ENCODE results near the gene DHX32. TPM values are rescaled to one million over a fixed set of nuclear protein-coding genes. Genes with fewer than 3 reads are reported as not detected.

The DHX32 gene
- total and polyA plus RNA-seq, 2 donors (not counting 3 experiments of a cell fraction or from before 2014, with no cell fraction given) = 17.1 to 29.6 TPM

GRCh38 chr10:125838802-125839575 lies 42.1 kb downstream of the DHX32 start:
- no peak overlapping the region for H3K27ac ChIP-seq (ENCODE audit: insufficient read depth, low read depth, low read length)
- ChIA-PET POLR2A (no interaction called here), CTCF (no interaction called here)
- no peaks in the 10 kb centered on the region for H3K27me3 ChIP-seq (ENCODE audit: control insufficient read depth in 2 of 2, insufficient read depth in 2 of 2, low read length in 2 of 2)
- no peaks in the 10 kb centered on the region for H3K9me3 ChIP-seq (replicated peaks; ENCODE audit: control insufficient read depth, insufficient read depth, low read length)
- H3K4me3 ChIP-seq (replicated peaks in 1 of 3; ENCODE audit: insufficient read depth in 1 of 3, low read depth in 1 of 3, low read length in 3 of 3) = no peak overlapping the region
- DNase-seq (ENCODE audit: low read depth, low spot score) = no peak
- H3K79me2 ChIP-seq (ENCODE audit: control insufficient read depth, insufficient read depth, low read length) = no peaks in the 10 kb centered on the region
- dilution Hi-C loops (cut with MboI; ENCODE audit: extremely low pct_ligation_motif_present, low sequenced_read_pairs) = no loop called here
- H3K4me2 ChIP-seq (ENCODE audit: insufficient read depth, low read length) = no peak overlapping the region
- H4K20me1 ChIP-seq (replicated peaks; ENCODE audit: control insufficient read depth, extremely low read depth, insufficient read depth, low read length) = no peaks in the 10 kb centered on the region
- intact Hi-C loops (cut with micrococcal nuclease) = no loop called here
- H3K4me1 ChIP-seq (ENCODE audit: control insufficient read depth, extremely low read depth, insufficient read depth, low read length) = peaks cover 14% of the 10 kb centered on the region
- no peak overlapping the region for H2AFZ ChIP-seq (ENCODE audit: low read depth, low read length)
- BruUV-seq (replicated peaks) = no TSS peak
- no peak for FAIRE-seq
- H3K9me1 ChIP-seq (replicated peaks; ENCODE audit: control insufficient read depth, extremely low read depth, insufficient read depth, low read length) = no peaks in the 10 kb centered on the region
- peaks cover 23 to 24% of the 10 kb centered on the region in 2 experiments for H3K36me3 ChIP-seq (ENCODE audit: control insufficient read depth in 2 of 2, extremely low read depth in 1 of 2, insufficient read depth in 2 of 2, low read length in 2 of 2)
- TF ChIP-seq POLR2AphosphoS5 (IDR thresholded peaks at IDR 0.05; ENCODE audit: insufficient read depth, low read depth, low read length) = peak; percentile 10
- TF ChIP-seq JUN (IDR thresholded peaks at IDR 0.05; ENCODE audit: borderline replicate concordance, insufficient read depth, insufficient read length, low read depth) = no peak
- no peak overlapping the region for H3K9ac ChIP-seq (replicated peaks; ENCODE audit: extremely low read depth, insufficient read depth, low read length)

GRCh38 chr10:125836746-125837145 lies 44.3 kb downstream of the DHX32 start:
- TF ChIP-seq POLR2AphosphoS5 (IDR thresholded peaks at IDR 0.05; ENCODE audit: insufficient read depth, low read depth, low read length) (no peak), POLR2A (IDR thresholded peaks at IDR 0.05; ENCODE audit: low read depth, low read length) (no peak), MYC (IDR thresholded peaks at IDR 0.05; ENCODE audit: low read depth, low read length) (no peak), JUN (IDR thresholded peaks at IDR 0.05; ENCODE audit: borderline replicate concordance, insufficient read depth, insufficient read length, low read depth) (no peak), FOS (IDR thresholded peaks at IDR 0.05; ENCODE audit: borderline replicate concordance, insufficient read depth, low read length) (no peak), CTCF (IDR thresholded peaks at IDR 0.05; ENCODE audit: extremely low read depth in 1 of 2, insufficient read depth in 1 of 2, low read depth in 1 of 2, low read length in 2 of 2) (no peak), EZH2 (IDR thresholded peaks at IDR 0.05; ENCODE audit: borderline replicate concordance, low read depth, low read length, severe bottlenecking) (no peak), GATA2 (IDR thresholded peaks at IDR 0.05; ENCODE audit: insufficient read depth, insufficient read length, low read depth, low read length) (no peak), MAX (IDR thresholded peaks at IDR 0.05; ENCODE audit: insufficient read depth, insufficient read length) (no peak)
- Histone ChIP-seq H3K4me3 (replicated peaks in 1 of 3; ENCODE audit: insufficient read depth in 1 of 3, low read depth in 1 of 3, low read length in 3 of 3) (no peak overlapping the region), H3K4me1 (ENCODE audit: control insufficient read depth, extremely low read depth, insufficient read depth, low read length) (peaks cover 13% of the 10 kb centered on the region), H3K9me1 (replicated peaks; ENCODE audit: control insufficient read depth, extremely low read depth, insufficient read depth, low read length) (no peaks in the 10 kb centered on the region), H4K20me1 (replicated peaks; ENCODE audit: control insufficient read depth, extremely low read depth, insufficient read depth, low read length) (no peaks in the 10 kb centered on the region), H3K9ac (replicated peaks; ENCODE audit: extremely low read depth, insufficient read depth, low read length) (no peak overlapping the region), H3K36me3 (ENCODE audit: control insufficient read depth in 2 of 2, extremely low read depth in 1 of 2, insufficient read depth in 2 of 2, low read length in 2 of 2) (peaks cover 30 to 31% of the 10 kb centered on the region in 2 experiments), H3K79me2 (ENCODE audit: control insufficient read depth, insufficient read depth, low read length) (no peaks in the 10 kb centered on the region), H3K9me3 (replicated peaks; ENCODE audit: control insufficient read depth, insufficient read depth, low read length) (no peaks in the 10 kb centered on the region), H3K27ac (ENCODE audit: insufficient read depth, low read depth, low read length) (no peak overlapping the region), H2AFZ (ENCODE audit: low read depth, low read length) (no peak overlapping the region), H3K4me2 (ENCODE audit: insufficient read depth, low read length) (no peak overlapping the region), H3K27me3 (ENCODE audit: control insufficient read depth in 2 of 2, insufficient read depth in 2 of 2, low read length in 2 of 2) (no peaks in the 10 kb centered on the region)
- CTCF ChIA-PET = no interaction called here
- POLR2A ChIA-PET = no interaction called here
- FAIRE-seq = no peak
- intact Hi-C loops (cut with micrococcal nuclease) = no loop called here
- dilution Hi-C loops (cut with MboI; ENCODE audit: extremely low pct_ligation_motif_present, low sequenced_read_pairs) = no loop called here
- no TSS peak for BruUV-seq (replicated peaks)
- DNase-seq (ENCODE audit: low read depth, low spot score) = no peak
